HEK293 (cell line): ENCODE measurements around the gene GPR63.

ENCODE experiments used
- BCL11B ChIP-seq: fragments of 450-650 bp; formaldehyde crosslinking; IDR thresholded peaks from 2 replicates; pipeline ENCODE4 v1.5.1; 2016; ENCODE audit warnings: low read depth, missing biosample characterization, missing genetic modification characterization
- OSR2 ChIP-seq: fragments of 450-650 bp; formaldehyde crosslinking; IDR thresholded peaks from 2 replicates; pipeline ENCODE4 v1.5.1; 2016; ENCODE audit warnings: missing biosample characterization, missing genetic modification characterization
- PRDM4 ChIP-seq: fragments of 450-650 bp; formaldehyde crosslinking; IDR thresholded peaks from 2 replicates; pipeline ENCODE4 v1.5.1; 2017; ENCODE audit warnings: missing biosample characterization, missing genetic modification characterization
- ZFP37 ChIP-seq: fragments of 450-650 bp; formaldehyde crosslinking; IDR thresholded peaks from 2 replicates; pipeline ENCODE4 v1.5.1; 2016; ENCODE audit warnings: missing biosample characterization, missing genetic modification characterization
- ZFP41 ChIP-seq: fragments of 450-650 bp; formaldehyde crosslinking; IDR thresholded peaks from 2 replicates; pipeline ENCODE4 v1.5.1; 2016; ENCODE audit warnings: missing biosample characterization, missing genetic modification characterization, borderline replicate concordance
- ZNF146 ChIP-seq: fragments of 450-650 bp; formaldehyde crosslinking; IDR thresholded peaks from 2 replicates; pipeline ENCODE4 v1.5.1; 2016; ENCODE audit warnings: missing biosample characterization, missing genetic modification characterization
- ZNF169 ChIP-seq: fragments of 450-650 bp; formaldehyde crosslinking; IDR thresholded peaks from 2 replicates; pipeline ENCODE4 v1.5.1; 2016; ENCODE audit warnings: missing biosample characterization, missing genetic modification characterization
- ZNF184 ChIP-seq: fragments of 450-650 bp; IDR thresholded peaks from 2 replicates; pipeline ENCODE4 v1.5.1; 2018; ENCODE audit warnings: missing biosample characterization, mild to moderate bottlenecking, missing genetic modification characterization
- ZNF202 ChIP-seq: fragments of 450-650 bp; formaldehyde crosslinking; IDR thresholded peaks from 2 replicates; pipeline ENCODE4 v1.5.1; 2016; ENCODE audit warnings: missing biosample characterization, missing genetic modification characterization, borderline replicate concordance
- ZNF221 ChIP-seq: fragments of 450-650 bp; formaldehyde crosslinking; IDR thresholded peaks from 2 replicates; pipeline ENCODE4 v1.5.1; 2017; ENCODE audit warnings: missing biosample characterization, missing genetic modification characterization, borderline replicate concordance
- ZNF23 ChIP-seq: fragments of 450-650 bp; formaldehyde crosslinking; IDR thresholded peaks from 2 replicates; pipeline ENCODE4 v1.5.1; 2016; ENCODE audit warnings: missing biosample characterization, missing genetic modification characterization, borderline replicate concordance
- ZNF26 ChIP-seq: fragments of 450-650 bp; formaldehyde crosslinking; IDR thresholded peaks from 2 replicates; pipeline ENCODE4 v1.5.1; 2016; ENCODE audit warnings: missing biosample characterization, missing genetic modification characterization
- ZNF394 ChIP-seq: fragments of 450-650 bp; formaldehyde crosslinking; IDR thresholded peaks from 2 replicates; pipeline ENCODE4 v1.5.1; 2016; ENCODE audit warnings: missing biosample characterization, missing genetic modification characterization, mild to moderate bottlenecking, moderate library complexity, borderline replicate concordance
- ZNF398 ChIP-seq: fragments of 450-650 bp; formaldehyde crosslinking; IDR thresholded peaks from 2 replicates; pipeline ENCODE4 v1.5.1; 2017; ENCODE audit warnings: missing biosample characterization, missing genetic modification characterization
- ZNF548 ChIP-seq: fragments of 450-650 bp; formaldehyde crosslinking; IDR thresholded peaks from 2 replicates; pipeline ENCODE4 v1.5.1; 2016; ENCODE audit warnings: missing biosample characterization, missing genetic modification characterization
- ZNF639 ChIP-seq: fragments of 450-650 bp; formaldehyde crosslinking; IDR thresholded peaks from 2 replicates; pipeline ENCODE4 v1.5.1; 2016; ENCODE audit warnings: missing biosample characterization, missing genetic modification characterization
- ZNF658 ChIP-seq: fragments of 450-650 bp; formaldehyde crosslinking; IDR thresholded peaks from 2 replicates; pipeline ENCODE4; 2016; ENCODE audit warnings: missing biosample characterization, missing genetic modification characterization
- ZNF664 ChIP-seq: fragments of 450-650 bp; formaldehyde crosslinking; IDR thresholded peaks from 2 replicates; pipeline ENCODE4 v1.5.1; 2016; ENCODE audit warnings: missing biosample characterization, missing genetic modification characterization
- ZNF670 ChIP-seq: fragments of 450-650 bp; formaldehyde crosslinking; IDR thresholded peaks from 2 replicates; pipeline ENCODE4 v1.5.1; 2016; ENCODE audit warnings: missing biosample characterization, missing genetic modification characterization, low read depth
- ZNF747 ChIP-seq: fragments of 450-650 bp; formaldehyde crosslinking; IDR thresholded peaks from 2 replicates; pipeline ENCODE4 v1.5.1; 2016; ENCODE audit warnings: missing biosample characterization, missing genetic modification characterization
- ZSCAN4 ChIP-seq: fragments of 450-650 bp; formaldehyde crosslinking; IDR thresholded peaks from 2 replicates; pipeline ENCODE4 v1.5.1; 2017; ENCODE audit warnings: missing biosample characterization, missing genetic modification characterization
- TF ChIP-seq, protein P1 (sequence below): fragments of 450-650 bp; formaldehyde crosslinking; IDR thresholded peaks from 2 replicates; pipeline ENCODE4 v1.5.1; 2016; ENCODE audit warnings: missing biosample characterization, missing genetic modification characterization
- TF ChIP-seq, protein P2 (sequence below): fragments of 450-650 bp; formaldehyde crosslinking; IDR thresholded peaks from 2 replicates; pipeline ENCODE4 v1.5.1; 2016; ENCODE audit warnings: missing biosample characterization, missing genetic modification characterization, borderline replicate concordance
- TF ChIP-seq, protein P3 (sequence below): fragments of 450-650 bp; formaldehyde crosslinking; IDR thresholded peaks from 2 replicates; pipeline ENCODE4 v1.5.1; 2016; ENCODE audit warnings: missing biosample characterization, missing genetic modification characterization

GPR63 gene

DNA sequence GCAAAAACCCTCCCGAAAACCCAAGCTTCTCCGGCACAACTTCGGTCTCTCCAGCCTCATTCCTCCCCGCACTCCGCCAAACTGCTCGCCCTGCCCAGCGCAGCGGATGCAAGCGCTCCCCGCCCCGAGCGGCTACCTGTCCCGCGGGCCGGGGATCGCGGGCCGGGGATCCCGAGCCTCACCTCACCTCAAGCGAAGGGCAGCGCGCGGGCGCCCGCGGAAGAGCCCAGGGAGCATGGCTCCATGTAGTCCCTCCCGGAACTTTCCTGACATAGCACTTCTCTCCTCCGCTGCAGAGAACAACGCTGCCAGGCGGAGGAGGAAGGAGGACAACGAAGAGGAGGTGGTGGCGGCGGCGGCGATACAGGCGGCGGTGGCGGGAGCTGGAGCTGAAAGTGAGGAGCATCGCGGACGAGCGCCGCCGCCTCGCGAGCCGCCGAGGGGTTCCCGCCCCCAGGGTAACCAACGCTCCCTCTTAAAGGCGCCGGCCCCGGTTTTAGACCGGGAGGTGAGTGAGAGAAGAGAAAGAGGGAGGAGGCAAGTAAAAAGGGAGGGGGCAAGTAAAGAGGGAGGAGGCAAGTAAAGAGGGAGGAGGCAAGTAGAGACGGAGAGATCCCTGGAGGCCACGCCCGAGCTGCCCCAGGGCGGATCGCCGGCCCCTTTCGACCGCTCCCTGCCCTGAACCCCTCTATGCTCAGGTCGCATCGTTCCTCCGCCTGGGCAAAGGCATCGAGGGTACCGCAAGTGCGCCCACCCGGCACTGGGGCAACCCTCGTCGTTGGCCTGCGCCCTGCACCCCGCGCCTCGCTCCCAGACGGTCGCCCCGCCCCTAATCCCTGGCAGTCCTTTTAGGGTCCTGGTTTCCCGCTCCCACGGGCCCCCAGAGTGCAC is at the start of gene GPR63 (continued):
- TF ChIP-seq ZNF398 (tag by site-specific recombination) (peak; percentile 85), ZFP37 (tag by site-specific recombination) (peak; percentile 58; the same call in 1 of the 2 replicates), ZNF639 (tag by site-specific recombination) (no peak), OSR2 (tag by site-specific recombination) (no peak), ZFP41 (no peak), ZNF664 (no peak), BCL11B (no peak), ZNF169 (no peak), PRDM4 (tag by site-specific recombination) (no peak; the same call in 1 of the 2 replicates), ZSCAN4 (no peak), ZNF26 (tag by site-specific recombination) (no peak), ZNF23 (tag by site-specific recombination) (no peak), ZNF221 (tag by site-specific recombination) (no peak), ZNF184 (tag by site-specific recombination) (no peak), ZNF658 (tag by site-specific recombination) (no peak), ZNF670 (no peak), ZNF146 (peak; percentile 9; the same call in 1 of the 2 replicates), ZNF394 (tag by site-specific recombination) (no peak; the same call in 1 of the 2 replicates), ZNF747 (tag by site-specific recombination) (no peak), ZNF202 (no peak), ZNF548 (tag by site-specific recombination) (no peak)
- TF ChIP-seq, protein P1, sequence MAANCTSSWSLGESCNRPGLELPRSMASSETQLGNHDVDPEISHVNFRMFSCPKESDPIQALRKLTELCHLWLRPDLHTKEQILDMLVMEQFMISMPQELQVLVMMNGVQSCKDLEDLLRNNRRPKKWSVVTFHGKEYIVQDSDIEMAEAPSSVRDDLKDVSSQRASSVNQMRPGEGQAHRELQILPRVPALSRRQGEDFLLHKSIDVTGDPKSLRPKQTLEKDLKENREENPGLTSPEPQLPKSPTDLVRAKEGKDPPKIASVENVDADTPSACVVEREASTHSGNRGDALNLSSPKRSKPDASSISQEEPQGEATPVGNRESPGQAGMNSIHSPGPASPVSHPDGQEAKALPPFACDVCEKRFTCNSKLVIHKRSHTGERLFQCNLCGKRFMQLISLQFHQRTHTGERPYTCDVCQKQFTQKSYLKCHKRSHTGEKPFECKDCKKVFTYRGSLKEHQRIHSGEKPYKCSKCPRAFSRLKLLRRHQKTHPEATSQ (tag by site-specific recombination) = no peak
- TF ChIP-seq, protein P2, sequence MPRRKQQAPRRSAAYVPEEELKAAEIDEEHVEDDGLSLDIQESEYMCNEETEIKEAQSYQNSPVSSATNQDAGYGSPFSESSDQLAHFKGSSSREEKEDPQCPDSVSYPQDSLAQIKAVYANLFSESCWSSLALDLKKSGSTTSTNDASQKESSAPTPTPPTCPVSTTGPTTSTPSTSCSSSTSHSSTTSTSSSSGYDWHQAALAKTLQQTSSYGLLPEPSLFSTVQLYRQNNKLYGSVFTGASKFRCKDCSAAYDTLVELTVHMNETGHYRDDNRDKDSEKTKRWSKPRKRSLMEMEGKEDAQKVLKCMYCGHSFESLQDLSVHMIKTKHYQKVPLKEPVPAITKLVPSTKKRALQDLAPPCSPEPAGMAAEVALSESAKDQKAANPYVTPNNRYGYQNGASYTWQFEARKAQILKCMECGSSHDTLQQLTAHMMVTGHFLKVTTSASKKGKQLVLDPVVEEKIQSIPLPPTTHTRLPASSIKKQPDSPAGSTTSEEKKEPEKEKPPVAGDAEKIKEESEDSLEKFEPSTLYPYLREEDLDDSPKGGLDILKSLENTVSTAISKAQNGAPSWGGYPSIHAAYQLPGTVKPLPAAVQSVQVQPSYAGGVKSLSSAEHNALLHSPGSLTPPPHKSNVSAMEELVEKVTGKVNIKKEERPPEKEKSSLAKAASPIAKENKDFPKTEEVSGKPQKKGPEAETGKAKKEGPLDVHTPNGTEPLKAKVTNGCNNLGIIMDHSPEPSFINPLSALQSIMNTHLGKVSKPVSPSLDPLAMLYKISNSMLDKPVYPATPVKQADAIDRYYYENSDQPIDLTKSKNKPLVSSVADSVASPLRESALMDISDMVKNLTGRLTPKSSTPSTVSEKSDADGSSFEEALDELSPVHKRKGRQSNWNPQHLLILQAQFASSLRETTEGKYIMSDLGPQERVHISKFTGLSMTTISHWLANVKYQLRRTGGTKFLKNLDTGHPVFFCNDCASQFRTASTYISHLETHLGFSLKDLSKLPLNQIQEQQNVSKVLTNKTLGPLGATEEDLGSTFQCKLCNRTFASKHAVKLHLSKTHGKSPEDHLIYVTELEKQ (tag by site-specific recombination) = no peak
- TF ChIP-seq, protein P3, sequence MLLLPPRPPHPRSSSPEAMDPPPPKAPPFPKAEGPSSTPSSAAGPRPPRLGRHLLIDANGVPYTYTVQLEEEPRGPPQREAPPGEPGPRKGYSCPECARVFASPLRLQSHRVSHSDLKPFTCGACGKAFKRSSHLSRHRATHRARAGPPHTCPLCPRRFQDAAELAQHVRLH (tag by site-specific recombination) = peak; percentile 82
